GM12878 (cell line): ENCODE results near the gene CDC14B. TPM values are rescaled to one million over a fixed set of nuclear protein-coding genes. Genes with fewer than 3 reads are reported as not detected.

Source experiments
- ATAC-seq: fragments of 200-7000 bp; cut with Tn5 transposase; 3 replicates; pipeline ENCODE4 v1.9.1; 2020; ENCODE audit warnings: mild to moderate bottlenecking, moderate library complexity
- BruUV-seq: library from RNA; stranded (reverse); fragments of 400-500 nt; replicated peaks from 2 replicates; lab custom pipeline; 2021; lab: Mats Ljungman, UMichigan
- CTCF ChIA-PET: fragments of 300-600 bp; sonication (Branson Sonifier 250); formaldehyde crosslinking; extraction: SDS; loops from one replicate; lab custom pipeline; 2021; ENCODE audit warnings: inconsistent platforms; lab: Yijun Ruan, JAX
- POLR2A ChIA-PET: fragments of 350-600 bp; formaldehyde crosslinking; extraction: SDS; loops from one replicate; lab custom pipeline; 2021; ENCODE audit warnings: inconsistent platforms; lab: Charles Lee
- RAD21 ChIA-PET: fragments of 300-600 bp; sonication (Branson Sonifier 250); formaldehyde crosslinking; loops from one replicate; lab custom pipeline; 2023; ENCODE audit warnings: antibody characterized with exemption; ENCODE audit not compliant: unreplicated experiment; lab: Charles Lee
- SMC1A ChIA-PET: fragments of 300-600 bp; sonication (Branson Sonifier 250); formaldehyde crosslinking; loops from one replicate; lab custom pipeline; 2023; ENCODE audit not compliant: unreplicated experiment, uncharacterized antibody; lab: Charles Lee
- DNase-seq: peaks from one replicate; pipeline ENCODE4 v3.0.0-alpha.2; 2011; ENCODE audit warnings: low read depth, low spot score
- FAIRE-seq: peaks from 3 replicates; lab custom pipeline; 2011; peaks lifted over from hg19 to GRCh38; lab: Jason Lieb, UNC
- H2AFZ ChIP-seq: 2 replicates; pipeline ENCODE4 v1.6.0; 2011; ENCODE audit warnings: low read depth, low read length, control low read depth; ENCODE audit not compliant: control insufficient read depth
- H3K27ac ChIP-seq: 2 replicates; pipeline ENCODE4 v1.5.1; 2011; ENCODE audit warnings: control low read depth; ENCODE audit not compliant: control insufficient read depth, insufficient read depth
- H3K27me3 ChIP-seq, 2 experiments: replicated peaks in 1 of 2; 2 replicates each; pipeline versions ENCODE4 v1.6.0 to v1.6.1; 2011; ENCODE audit warnings: low read length in 1 of 2; ENCODE audit not compliant: control insufficient read depth in 2 of 2, insufficient read depth in 2 of 2
- H3K36me3 ChIP-seq, 2 experiments: 2 replicates each; pipeline ENCODE4 v1.5.1; 2011; ENCODE audit warnings: low read length in 1 of 2; ENCODE audit not compliant: control insufficient read depth in 2 of 2, insufficient read depth in 2 of 2
- H3K4me1 ChIP-seq: 2 replicates; pipeline ENCODE4 v1.6.1; 2011; ENCODE audit warnings: mild to moderate bottlenecking, low read length, moderate library complexity, mixed read lengths; ENCODE audit not compliant: control insufficient read depth, insufficient read depth
- H3K4me2 ChIP-seq: 2 replicates; pipeline ENCODE4 v1.6.0; 2011; ENCODE audit warnings: control low read depth; ENCODE audit not compliant: control insufficient read depth, insufficient read depth
- H3K4me3 ChIP-seq: fragments of 200-600 bp; sonication (generic); 2 replicates; pipeline ENCODE4 v1.5.1; 2016
- H3K79me2 ChIP-seq: 2 replicates; pipeline ENCODE4 v1.6.0; 2011; ENCODE audit warnings: low read length; ENCODE audit not compliant: control insufficient read depth, insufficient read depth
- H3K9ac ChIP-seq: 2 replicates; pipeline ENCODE4 v1.8.0; 2011; ENCODE audit warnings: low read length, control low read depth, mixed read lengths; ENCODE audit not compliant: control insufficient read depth, insufficient read depth
- H3K9me3 ChIP-seq: replicated peaks from 3 replicates; pipeline ENCODE4 v1.5.1; 2011; ENCODE audit warnings: mild to moderate bottlenecking, low read length; ENCODE audit not compliant: control insufficient read depth, insufficient read depth
- H4K20me1 ChIP-seq: 2 replicates; pipeline ENCODE4 v1.6.0; 2011; ENCODE audit not compliant: control insufficient read depth, insufficient read depth
- CBX3 ChIP-seq: fragments of 200-600 bp; sonication (generic); IDR thresholded peaks from 2 replicates; pipeline ENCODE4 v1.6.1; 2016; ENCODE audit warnings: low read depth, borderline replicate concordance
- HCFC1 ChIP-seq: fragments of 150-350 bp; IDR thresholded peaks from 2 replicates; pipeline ENCODE4 v1.6.1; 2014; ENCODE audit warnings: low read length
- IRF4 ChIP-seq: IDR thresholded peaks from 2 replicates; pipeline ENCODE4 v1.6.1; 2011; ENCODE audit warnings: low read depth, low read length
- MYB ChIP-seq: fragments of 150-350 bp; IDR thresholded peaks from 2 replicates; pipeline ENCODE4 v1.6.1; 2014; ENCODE audit warnings: mild to moderate bottlenecking, low read depth, low read length, borderline replicate concordance
- MYC ChIP-seq: IDR thresholded peaks from 2 replicates; pipeline ENCODE4 v1.6.1; 2011; ENCODE audit warnings: mild to moderate bottlenecking, low read length, moderate library complexity, inconsistent platforms; ENCODE audit not compliant: insufficient read depth, insufficient replicate concordance, insufficient read length, severe bottlenecking
- RAD51 ChIP-seq: fragments of 450-650 bp; IDR thresholded peaks from 2 replicates; pipeline ENCODE4 v1.6.1; 2016; ENCODE audit warnings: moderate library complexity, mild to moderate bottlenecking, inconsistent platforms
- RCOR1 ChIP-seq: conservative IDR thresholded peaks from 2 replicates; pipeline ENCODE4 v1.6.1; 2012; ENCODE audit warnings: low read depth, low read length, improper control_type of control experiment
- SIN3A ChIP-seq: IDR thresholded peaks from 2 replicates; pipeline ENCODE4 v1.6.1; 2012; ENCODE audit warnings: low read depth, low read length, improper control_type of control experiment
- SMAD5 ChIP-seq: IDR thresholded peaks from 2 replicates; pipeline ENCODE4 v1.6.1; 2016; ENCODE audit warnings: antibody characterized with exemption, low read depth
- SMC3 ChIP-seq: IDR thresholded peaks from 2 replicates; pipeline ENCODE4 v1.6.1; 2011; ENCODE audit warnings: low read length, improper control_type of control experiment, borderline replicate concordance
- TARDBP ChIP-seq: IDR thresholded peaks from 2 replicates; pipeline ENCODE4 v1.6.1; 2016; ENCODE audit warnings: borderline replicate concordance
- ZNF24 ChIP-seq: fragments of 450-650 bp; IDR thresholded peaks from 2 replicates; pipeline ENCODE4 v1.6.1; 2017; ENCODE audit warnings: antibody characterized with exemption, mild to moderate bottlenecking
- WGBS: methylation state at CpG from one replicate; pipeline ENCODE4 v1.1.6; 2016; ENCODE audit warnings: low lambda C conversion rate; ENCODE audit not compliant: insufficient replicate concordance, insufficient coverage; ENCODE audit errors: missing lambda C conversion rate; 5-methylcytosine and 5-hydroxymethylcytosine counted together
- in situ Hi-C: fragments of 300-500 bp; cut with MboI; formaldehyde crosslinking; loops from 9 replicates; pipeline ENCODE4 v1.14.3; 2018; ENCODE audit warnings: mixed read lengths
- intact Hi-C: fragments of 100-400 bp; cut with micrococcal nuclease; formaldehyde crosslinking; loops from one replicate; pipeline ENCODE4 v1.14.2; 2022; ENCODE audit not compliant: unreplicated experiment
- polyA plus RNA-seq, 11 experiments: library from polyadenylated mRNA; depleted of rRNA in 4 of 11; unstranded in 6 of 11; stranded (reverse) in 5 of 11; fragments of >200 nt; fragmentation: Nextera tagmentation in 4 of 11; fragmentation: Illumina TruSeq in 1 of 11; extraction: Ambion mirVana in 4 of 11; extraction: Trizol in 1 of 11; gene quantifications; 1 replicate in 1 of 11; 2 replicates in 10 of 11; pipeline versions ENCODE4 v1.2.1 to v1.2.3, GENCODE V29; 2011 to 2016; ENCODE audit warnings: inconsistent platforms in 2 of 11, missing spikeins in 2 of 11, low read depth in 1 of 11
- total RNA-seq, 4 experiments: library from RNA; depleted of rRNA in 3 of 4; stranded (reverse); fragments of >200 nt in 3 of 4; fragmentation: Illumina TruSeq in 1 of 4; extraction: Trizol in 1 of 4; gene quantifications; 2 replicates each; pipeline versions ENCODE4 v1.2.1 to v1.2.3, GENCODE V29; 2013 to 2021
- TF ChIP-seq, protein P1 (sequence below): fragments of 450-650 bp; IDR thresholded peaks from 2 replicates; pipeline ENCODE4 v1.6.1; 2014; ENCODE audit warnings: mild to moderate bottlenecking
- TF ChIP-seq, protein P2 (sequence below): fragments of 450-650 bp; IDR thresholded peaks from 2 replicates; pipeline ENCODE4 v1.6.1; 2017; ENCODE audit warnings: mild to moderate bottlenecking, moderate library complexity

Gene CDC14B
- total and polyA plus RNA-seq, 10 of the 15 experiments (the other 5 are each of a cell fraction or from before 2014, with no cell fraction given) = 3.7 to 11.7 (median 6.2) TPM

DNA sequence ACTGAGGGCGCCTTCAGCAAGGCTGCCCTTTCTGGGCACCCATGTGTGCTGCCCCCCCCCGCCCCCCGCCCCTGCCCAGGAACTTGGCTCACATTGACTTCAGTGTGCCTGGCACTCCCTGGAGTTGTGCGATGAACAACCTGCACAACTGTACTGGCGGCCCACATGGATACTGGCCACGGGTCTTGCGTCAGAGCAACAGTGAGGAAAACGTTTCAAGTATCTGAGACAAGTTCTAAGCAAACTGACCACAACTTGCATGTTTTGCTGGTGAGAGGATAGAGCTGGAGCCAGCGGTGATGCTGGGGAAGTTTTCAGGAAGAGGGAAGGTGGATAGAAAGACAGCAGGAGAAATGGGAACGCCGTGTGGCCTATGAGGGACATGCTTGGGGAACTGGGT lies 124.3 kb downstream of the CDC14B start:
- DNase-seq (no peak), ATAC-seq (no peak), FAIRE-seq (no peak)
- no peaks in the 10 kb centered on the region for H4K20me1 ChIP-seq
- no peaks in the 10 kb centered on the region for H3K79me2 ChIP-seq
- ChIA-PET SMC1A (interaction anchor here (1.1 kb wide), 1 partner anchor 60 kb away, joined by 3 read pairs; no protein-coding TSS in a partner anchor), CTCF (no interaction called here), RAD21 (no interaction called here), POLR2A (no interaction called here)
- TF ChIP-seq TARDBP (no peak), ZNF24 (no peak), SIN3A (no peak), RCOR1 (no peak)
- no peak overlapping the region for H2AFZ ChIP-seq
- no peak overlapping the region for H3K4me3 ChIP-seq
- no peaks in the 10 kb centered on the region for H3K4me1 ChIP-seq
- no peak overlapping the region for H3K9ac ChIP-seq
- no peak overlapping the region for H3K4me2 ChIP-seq
- intact Hi-C loops (no loop called here), in situ Hi-C loops (no loop called here)
- no peak overlapping the region for H3K27ac ChIP-seq
- no peaks in the 10 kb centered on the region for H3K9me3 ChIP-seq
- H3K27me3 ChIP-seq = no peaks in the 10 kb centered on the region
- BruUV-seq = no TSS peak
- no peaks in the 10 kb centered on the region for H3K36me3 ChIP-seq
- WGBS = 48% methylated on average over 11 of the region's 11 CpGs

DNA sequence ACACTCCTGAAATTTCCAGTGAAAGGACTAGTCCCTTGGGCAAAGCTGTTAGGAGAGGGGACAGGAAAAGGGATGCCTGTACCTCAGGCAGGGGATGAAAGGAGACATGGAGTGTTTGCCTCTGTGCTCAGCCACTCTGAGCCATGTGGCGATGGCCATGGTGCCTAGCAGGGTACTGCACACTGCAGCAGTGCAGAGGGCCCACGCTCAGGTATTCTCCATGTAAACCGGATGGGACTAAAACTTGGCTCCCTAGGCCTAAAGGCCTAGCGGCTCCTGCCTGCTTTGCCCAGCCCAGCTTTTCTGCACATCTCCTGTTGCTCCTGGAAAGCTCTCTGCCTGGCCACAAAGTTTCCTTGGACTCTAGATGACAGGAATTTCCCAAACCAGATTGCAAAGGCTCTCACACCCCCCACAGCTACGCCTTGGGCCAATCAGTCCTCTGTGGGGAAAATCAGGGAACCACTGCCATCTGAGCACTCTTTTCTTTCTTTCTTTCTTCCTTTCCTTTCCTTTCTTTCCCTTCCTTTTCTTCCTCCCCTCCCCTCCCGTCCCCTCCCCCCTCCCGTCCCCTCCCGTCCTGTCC lies 125.3 kb downstream of the CDC14B start:
- intact Hi-C loops (no loop called here), in situ Hi-C loops (no loop called here)
- Histone ChIP-seq H3K9me3 (no peaks in the 10 kb centered on the region), H2AFZ (no peak overlapping the region), H3K9ac (no peak overlapping the region), H3K79me2 (no peaks in the 10 kb centered on the region), H4K20me1 (no peaks in the 10 kb centered on the region), H3K27ac (no peak overlapping the region), H3K4me1 (no peaks in the 10 kb centered on the region), H3K4me3 (no peak overlapping the region), H3K4me2 (no peak overlapping the region), H3K36me3 (no peaks in the 10 kb centered on the region), H3K27me3 (no peaks in the 10 kb centered on the region)
- ChIA-PET SMC1A (interaction anchor here (1.1 kb wide), 1 partner anchor 61 kb away, joined by 3 read pairs; no protein-coding TSS in a partner anchor), POLR2A (interaction anchor here (0.5 kb wide), 1 partner anchor 51 kb away, joined by 6 read pairs; no protein-coding TSS in a partner anchor), RAD21 (no interaction called here), CTCF (no interaction called here)
- ATAC-seq (no peak), FAIRE-seq (no peak), DNase-seq (no peak)
- WGBS = 46% methylated on average over 5 of the region's 8 CpGs
- BruUV-seq = no TSS peak
- TF ChIP-seq MYB (no peak), MYC (no peak), CBX3 (no peak), HCFC1 (no peak), TARDBP (no peak), RAD51 (no peak), SMC3 (no peak), IRF4 (no peak), SMAD5 (no peak)
- TF ChIP-seq, protein P1, sequence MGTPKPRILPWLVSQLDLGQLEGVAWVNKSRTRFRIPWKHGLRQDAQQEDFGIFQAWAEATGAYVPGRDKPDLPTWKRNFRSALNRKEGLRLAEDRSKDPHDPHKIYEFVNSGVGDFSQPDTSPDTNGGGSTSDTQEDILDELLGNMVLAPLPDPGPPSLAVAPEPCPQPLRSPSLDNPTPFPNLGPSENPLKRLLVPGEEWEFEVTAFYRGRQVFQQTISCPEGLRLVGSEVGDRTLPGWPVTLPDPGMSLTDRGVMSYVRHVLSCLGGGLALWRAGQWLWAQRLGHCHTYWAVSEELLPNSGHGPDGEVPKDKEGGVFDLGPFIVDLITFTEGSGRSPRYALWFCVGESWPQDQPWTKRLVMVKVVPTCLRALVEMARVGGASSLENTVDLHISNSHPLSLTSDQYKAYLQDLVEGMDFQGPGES = no peak
- TF ChIP-seq, protein P2, sequence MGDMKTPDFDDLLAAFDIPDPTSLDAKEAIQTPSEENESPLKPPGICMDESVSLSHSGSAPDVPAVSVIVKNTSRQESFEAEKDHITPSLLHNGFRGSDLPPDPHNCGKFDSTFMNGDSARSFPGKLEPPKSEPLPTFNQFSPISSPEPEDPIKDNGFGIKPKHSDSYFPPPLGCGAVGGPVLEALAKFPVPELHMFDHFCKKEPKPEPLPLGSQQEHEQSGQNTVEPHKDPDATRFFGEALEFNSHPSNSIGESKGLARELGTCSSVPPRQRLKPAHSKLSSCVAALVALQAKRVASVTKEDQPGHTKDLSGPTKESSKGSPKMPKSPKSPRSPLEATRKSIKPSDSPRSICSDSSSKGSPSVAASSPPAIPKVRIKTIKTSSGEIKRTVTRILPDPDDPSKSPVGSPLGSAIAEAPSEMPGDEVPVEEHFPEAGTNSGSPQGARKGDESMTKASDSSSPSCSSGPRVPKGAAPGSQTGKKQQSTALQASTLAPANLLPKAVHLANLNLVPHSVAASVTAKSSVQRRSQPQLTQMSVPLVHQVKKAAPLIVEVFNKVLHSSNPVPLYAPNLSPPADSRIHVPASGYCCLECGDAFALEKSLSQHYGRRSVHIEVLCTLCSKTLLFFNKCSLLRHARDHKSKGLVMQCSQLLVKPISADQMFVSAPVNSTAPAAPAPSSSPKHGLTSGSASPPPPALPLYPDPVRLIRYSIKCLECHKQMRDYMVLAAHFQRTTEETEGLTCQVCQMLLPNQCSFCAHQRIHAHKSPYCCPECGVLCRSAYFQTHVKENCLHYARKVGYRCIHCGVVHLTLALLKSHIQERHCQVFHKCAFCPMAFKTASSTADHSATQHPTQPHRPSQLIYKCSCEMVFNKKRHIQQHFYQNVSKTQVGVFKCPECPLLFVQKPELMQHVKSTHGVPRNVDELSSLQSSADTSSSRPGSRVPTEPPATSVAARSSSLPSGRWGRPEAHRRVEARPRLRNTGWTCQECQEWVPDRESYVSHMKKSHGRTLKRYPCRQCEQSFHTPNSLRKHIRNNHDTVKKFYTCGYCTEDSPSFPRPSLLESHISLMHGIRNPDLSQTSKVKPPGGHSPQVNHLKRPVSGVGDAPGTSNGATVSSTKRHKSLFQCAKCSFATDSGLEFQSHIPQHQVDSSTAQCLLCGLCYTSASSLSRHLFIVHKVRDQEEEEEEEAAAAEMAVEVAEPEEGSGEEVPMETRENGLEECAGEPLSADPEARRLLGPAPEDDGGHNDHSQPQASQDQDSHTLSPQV = no peak
